SK-MEL-5 (cell line): ENCODE results near the gene ACER1. TPM values are rescaled to one million over a fixed set of nuclear protein-coding genes. Genes with fewer than 3 reads are reported as not detected.
"Not testable (repeated sequence)": the region's sequence is repeated elsewhere in the genome, so short reads cannot be mapped to it uniquely, and the experiment has no call there.

Source experiments
- DNase-seq: peaks from one replicate; pipeline ENCODE4 v3.0.0-alpha.2; 2016; ENCODE audit warnings: low read depth, low spot score
- in situ Hi-C: cut with HindIII; loops from 2 replicates; pipeline ENCODE4 v1.10.0; 2016; ENCODE audit warnings: low sequenced_read_pairs, high pct_unique_total_duplicates, low pct_unique_long_range_greater_than_20kb
- polyA plus RNA-seq, 2 experiments: library from polyadenylated mRNA; depleted of rRNA; stranded (reverse); fragments of >200 nt; gene quantifications; 2 replicates each; pipeline ENCODE4 v1.2.3, GENCODE V29; 2015
- total RNA-seq: library from RNA; depleted of rRNA; stranded (reverse); fragments of >200 nt; shearing (Covaris generic); gene quantifications from 2 replicates; pipeline ENCODE4 v1.2.3, GENCODE V29; 2014; rRNA removed

ACER1 gene
- total RNA-seq: not detected in 2 replicates
- not detected in 2 replicates for polyA plus RNA-seq (2015; cell fraction: cytosol; rRNA removed)
- polyA plus RNA-seq (2015; cell fraction: nucleus; rRNA removed): not detected in 2 replicates

- in situ Hi-C loops: no loop called here
- DNase-seq: no peak
Observed at GRCh38 chr19:6333439-6333838, at the start of gene ACER1. ACER1 (minus strand) TSS chr19:6333612; CDS start chr19:6333551, 61 bp downstream.

- DNase-seq: no peak
- in situ Hi-C loops: no loop called here
Observed at GRCh38 chr19:6383188-6383587, 49.8 kb upstream of the ACER1 start.

GRCh38 chr19:6381030-6381750, 47.8 kb upstream of the ACER1 start:
- in situ Hi-C loops: no loop called here
- DNase-seq: no peak

- in situ Hi-C loops: no loop called here
- DNase-seq: no peak
Observed at GRCh38 chr19:6379744-6380143, 46.3 kb upstream of the ACER1 start.

- no peak for DNase-seq
- in situ Hi-C loops: no loop called here
Observed at GRCh38 chr19:6378486-6378885, 45.1 kb upstream of the ACER1 start.

GRCh38 chr19:6378041-6378440, 44.6 kb upstream of the ACER1 start:
- no peak for DNase-seq
- in situ Hi-C loops: no loop called here

- no peak for DNase-seq
- in situ Hi-C loops: no loop called here
Observed at GRCh38 chr19:6376512-6377190, 43.2 kb upstream of the ACER1 start.

- in situ Hi-C loops: no loop called here
- DNase-seq: no peak
Observed at GRCh38 chr19:6375411-6376010, 42.1 kb upstream of the ACER1 start, which contains the start of gene PSPN. PSPN (minus strand) TSS chr19:6375933; CDS start chr19:6375849, 84 bp downstream.

- no peak for DNase-seq
- in situ Hi-C loops: no loop called here
Observed at GRCh38 chr19:6374711-6375410, 41.4 kb upstream of the ACER1 start.

- no peak for DNase-seq
- in situ Hi-C loops: no loop called here
Observed at GRCh38 chr19:6374161-6374709, 40.8 kb upstream of the ACER1 start.

- no peak for DNase-seq
- in situ Hi-C loops: no loop called here
Observed at GRCh38 chr19:6373813-6374108, 40.3 kb upstream of the ACER1 start.

GRCh38 chr19:6373096-6373812, 39.8 kb upstream of the ACER1 start:
- in situ Hi-C loops: no loop called here
- DNase-seq: peak; percentile 92

- peak; percentile 99 for DNase-seq
- in situ Hi-C loops: no loop called here
Observed at GRCh38 chr19:6372594-6373095, 39.2 kb upstream of the ACER1 start, which contains the start of gene ALKBH7. ALKBH7 (plus strand) TSS chr19:6372794; CDS start chr19:6372821, 27 bp downstream.

GRCh38 chr19:6364353-6364752, 30.9 kb upstream of the ACER1 start:
- in situ Hi-C loops: no loop called here
- no peak for DNase-seq

- in situ Hi-C loops: no loop called here
Observed at GRCh38 chr19:6362351-6362801, 29.0 kb upstream of the ACER1 start.

GRCh38 chr19:6362027-6362350, 28.6 kb upstream of the ACER1 start:
- in situ Hi-C loops: no loop called here

More at GRCh38 chr19:6362351-6362801, 29.0 kb upstream of the ACER1 start:
- DNase-seq: no peak

GRCh38 chr19:6360857-6361216, 27.4 kb upstream of the ACER1 start:
- in situ Hi-C loops, DNase-seq: not testable (repeated sequence)

More at GRCh38 chr19:6362027-6362350, 28.6 kb upstream of the ACER1 start:
- DNase-seq: no peak
